Panc1 (cell line): ENCODE measurements around the gene RAB30.

Experiments used
- CTCF ChIP-seq: fragments of 450-650 bp; IDR thresholded peaks from 2 replicates; pipeline ENCODE4 v1.5.1; 2017; ENCODE audit warnings: mild to moderate bottlenecking
- POLR2AphosphoS5 ChIP-seq: IDR thresholded peaks from 2 replicates; pipeline ENCODE4 v1.6.1; 2012; ENCODE audit warnings: mild to moderate bottlenecking, low read depth, low read length, moderate library complexity

- TF ChIP-seq CTCF, result no peak
- no peak for TF ChIP-seq POLR2AphosphoS5
These were observed 24.0 kb downstream of the RAB30 start for GRCh38 chr11:83047515-83048225.
